H9 (cell line): ENCODE measurements around the gene GALNT2. TPM values are rescaled to one million over a fixed set of nuclear protein-coding genes. Genes with fewer than 3 reads are reported as not detected.

Experiments
- DNase-seq: peaks from one replicate; pipeline ENCODE4 v3.0.0-alpha.2; 2017
- H2AFZ ChIP-seq: one replicate; pipeline ENCODE4 v1.6.1; 2013; ENCODE audit warnings: mild to moderate bottlenecking, low read length, control low read depth, moderate library complexity
- H2AK5ac ChIP-seq: 2 replicates; pipeline ENCODE4 v1.6.1; 2013; ENCODE audit warnings: low read length, control low read depth, mixed read lengths; ENCODE audit not compliant: insufficient read length
- H2BK120ac ChIP-seq: one replicate; pipeline ENCODE4 v1.6.1; 2013; ENCODE audit warnings: low read depth, mild to moderate bottlenecking, low read length, control low read depth, inconsistent platforms; ENCODE audit not compliant: poor library complexity, severe bottlenecking
- H2BK12ac ChIP-seq: 2 replicates; pipeline ENCODE4 v1.6.1; 2013; ENCODE audit warnings: low read length, control low read depth, mixed read lengths, low read depth; ENCODE audit not compliant: insufficient read length
- H2BK15ac ChIP-seq: 2 replicates; pipeline ENCODE4 v1.6.1; 2013; ENCODE audit warnings: low read depth, low read length, control low read depth
- H2BK20ac ChIP-seq: one replicate; pipeline ENCODE4 v1.6.1; 2013; ENCODE audit warnings: low read depth, mild to moderate bottlenecking, low read length, control low read depth, inconsistent platforms; ENCODE audit not compliant: poor library complexity, severe bottlenecking
- H2BK5ac ChIP-seq: 2 replicates; pipeline ENCODE4 v1.6.1; 2013; ENCODE audit warnings: low read length, control low read depth, mixed read lengths; ENCODE audit not compliant: insufficient read length
- H3K14ac ChIP-seq: 2 replicates; pipeline ENCODE4 v1.6.1; 2013; ENCODE audit warnings: low read length, control low read depth; ENCODE audit not compliant: insufficient read depth
- H3K18ac ChIP-seq: 2 replicates; pipeline ENCODE4 v1.6.1; 2013; ENCODE audit warnings: low read depth, mild to moderate bottlenecking, mixed read lengths, low read length, control low read depth; ENCODE audit not compliant: insufficient read length
- H3K23ac ChIP-seq: 2 replicates; pipeline ENCODE4 v1.6.1; 2013; ENCODE audit warnings: low read length, control low read depth, mixed read lengths, low read depth; ENCODE audit not compliant: insufficient read length
- H3K23me2 ChIP-seq: 2 replicates; pipeline ENCODE4 v1.6.1; 2013; ENCODE audit warnings: low read depth, mild to moderate bottlenecking, mixed read lengths, low read length, control low read depth; ENCODE audit not compliant: insufficient read length, poor library complexity, severe bottlenecking
- H3K27ac ChIP-seq: 2 replicates; pipeline ENCODE4 v1.5.1; 2013; ENCODE audit warnings: low read length, control low read depth, mixed read lengths, low read depth; ENCODE audit not compliant: insufficient read length
- H3K27me3 ChIP-seq: 2 replicates; pipeline ENCODE4 v1.6.1; 2013; ENCODE audit warnings: low read length, control low read depth, inconsistent platforms; ENCODE audit not compliant: insufficient read depth
- H3K4ac ChIP-seq: 2 replicates; pipeline ENCODE4 v1.6.1; 2013; ENCODE audit warnings: low read depth, mild to moderate bottlenecking, control low read depth, inconsistent platforms, low read length, moderate library complexity
- H3K4me1 ChIP-seq: 2 replicates; pipeline ENCODE4 v1.6.1; 2013; ENCODE audit warnings: low read length, control low read depth, inconsistent platforms; ENCODE audit not compliant: insufficient read depth
- H3K4me2 ChIP-seq: 2 replicates; pipeline ENCODE4 v1.6.1; 2013; ENCODE audit warnings: low read length, control low read depth, mixed read lengths; ENCODE audit not compliant: insufficient read length, insufficient read depth
- H3K56ac ChIP-seq: 2 replicates; pipeline ENCODE4 v1.6.1; 2013; ENCODE audit warnings: low read depth, mild to moderate bottlenecking, mixed read lengths, low read length, control low read depth; ENCODE audit not compliant: insufficient read length
- H3K79me1 ChIP-seq: 2 replicates; pipeline ENCODE4 v1.6.1; 2013; ENCODE audit warnings: low read depth, mild to moderate bottlenecking, moderate library complexity, low read length, control low read depth, inconsistent platforms; ENCODE audit not compliant: insufficient read depth, poor library complexity, severe bottlenecking
- H3K79me2 ChIP-seq: 2 replicates; pipeline ENCODE4 v1.6.1; 2013; ENCODE audit warnings: low read length, control low read depth, inconsistent platforms; ENCODE audit not compliant: insufficient read depth
- H3K9ac ChIP-seq: 2 replicates; pipeline ENCODE4 v1.6.1; 2013; ENCODE audit warnings: low read length, control low read depth, mixed read lengths; ENCODE audit not compliant: insufficient read length; ENCODE audit errors: extremely low read depth
- H3K9me3 ChIP-seq: one replicate; pipeline ENCODE4 v1.6.1; 2013; ENCODE audit warnings: low read depth, low read length, inconsistent platforms; ENCODE audit not compliant: control insufficient read depth
- H3T11ph ChIP-seq: one replicate; pipeline ENCODE4 v1.6.1; 2013; ENCODE audit warnings: mild to moderate bottlenecking, low read length, control low read depth, inconsistent platforms
- H4K20me1 ChIP-seq: one replicate; pipeline ENCODE4 v1.6.1; 2013; ENCODE audit not compliant: control insufficient read depth, insufficient read length, insufficient read depth
- H4K5ac ChIP-seq: 2 replicates; pipeline ENCODE4 v1.6.1; 2013; ENCODE audit warnings: low read depth, mild to moderate bottlenecking, mixed read lengths, low read length, control low read depth; ENCODE audit not compliant: insufficient read length
- H4K8ac ChIP-seq: replicated peaks from 2 replicates; pipeline ENCODE4 v1.6.1; 2013; ENCODE audit warnings: low read length, control low read depth, mixed read lengths, low read depth; ENCODE audit not compliant: insufficient read length
- H4K91ac ChIP-seq: 2 replicates; pipeline ENCODE4 v1.6.1; 2013; ENCODE audit warnings: low read depth, mild to moderate bottlenecking, moderate library complexity, mixed read lengths, low read length, control low read depth; ENCODE audit not compliant: insufficient read length
- H3K27ac Mint-ChIP-seq, 3 experiments: 2 replicates in 2 of 3; 3 replicates in 1 of 3; pipeline ENCODE4 v1.8.0; 2020 to 2021; ENCODE audit warnings: mixed read lengths in 3 of 3, mild to moderate bottlenecking in 1 of 3, moderate library complexity in 1 of 3
- H3K27me3 Mint-ChIP-seq: 2 replicates; pipeline ENCODE4 v1.8.0; 2021; ENCODE audit warnings: low read depth, mild to moderate bottlenecking, moderate library complexity, mixed read lengths
- H3K36me3 Mint-ChIP-seq, 3 experiments: 2 replicates in 2 of 3; 3 replicates in 1 of 3; pipeline ENCODE4 v1.8.0; 2020 to 2021; ENCODE audit warnings: low read depth in 3 of 3, mixed read lengths in 3 of 3; ENCODE audit not compliant: insufficient read depth in 1 of 3
- H3K4me1 Mint-ChIP-seq, 2 experiments: 2 replicates each; pipeline ENCODE4 v1.8.0; 2020; ENCODE audit warnings: mixed read lengths in 2 of 2
- H3K4me3 Mint-ChIP-seq, 2 experiments: 2 replicates in 1 of 2; 3 replicates in 1 of 2; pipeline ENCODE4 v1.8.0; 2020 to 2021; ENCODE audit warnings: mild to moderate bottlenecking in 2 of 2, mixed read lengths in 2 of 2, moderate library complexity in 1 of 2
- H3K9me3 Mint-ChIP-seq, 2 experiments: 2 replicates in 1 of 2; 3 replicates in 1 of 2; pipeline ENCODE4 v1.8.0; 2020; ENCODE audit warnings: mild to moderate bottlenecking in 2 of 2, mixed read lengths in 2 of 2, moderate library complexity in 1 of 2
- CTCF ChIP-seq: fragments of 200-600 bp; sonication (generic); conservative IDR thresholded peaks from 3 replicates; pipeline ENCODE4 v1.8.0; 2021; ENCODE audit warnings: antibody characterized with exemption, mild to moderate bottlenecking
- WGBS: extraction: QIAGEN DNeasy Blood & Tissue Kit; methylation state at CpG from one replicate; pipeline ENCODE4 v1.1.7; 2013; ENCODE audit warnings: missing lambda C conversion rate, low lambda C conversion rate, mixed read lengths; ENCODE audit not compliant: insufficient read length; ENCODE audit errors: extremely low coverage; 5-methylcytosine and 5-hydroxymethylcytosine counted together
- total RNA-seq: library from RNA; stranded (reverse); gene quantifications from 2 replicates; pipeline ENCODE4 v1.2.1, GENCODE V29; 2021

Gene GALNT2
- total RNA-seq, 1 experiment from 2014 or later = 57.6 TPM

- no peak overlapping the region for H2AFZ ChIP-seq
- no peaks in the 10 kb centered on the region for H3K27me3 ChIP-seq
- no peak overlapping the region for H2BK120ac ChIP-seq
- no peak for DNase-seq
- H2BK12ac ChIP-seq = no peak overlapping the region
- H3K9ac ChIP-seq = no peak overlapping the region
- no peak overlapping the region for H3K23ac ChIP-seq
- H4K8ac ChIP-seq = no peak overlapping the region
- peaks cover 2% of the 10 kb centered on the region; the same call in 1 of the 2 replicates for H3K4me1 ChIP-seq
- no peak overlapping the region for H3K56ac ChIP-seq
- no peak overlapping the region for H3K18ac ChIP-seq
- H2AK5ac ChIP-seq = no peak overlapping the region
- Mint-ChIP-seq H3K27ac (peak overlapping the region in 1 of 3 experiments; percentile 68; a peak in 4 of 7 replicates), H3K36me3 (peaks cover 0 to 3% (median 0%) of the 10 kb centered on the region in 3 experiments; a peak in 1 of 7 replicates), H3K9me3 (no peaks in the 10 kb centered on the region; a peak in 1 of 5 replicates), H3K27me3 (no peaks in the 10 kb centered on the region), H3K4me1 (peaks cover 60 to 71% of the 10 kb centered on the region in 2 experiments), H3K4me3 (peak overlapping the region in 1 of 2 experiments; percentile 30; a peak in 1 of 5 replicates)
- H3K79me2 ChIP-seq = peaks cover 3% of the 10 kb centered on the region; the same call in 1 of the 2 replicates
- H4K91ac ChIP-seq = no peak overlapping the region
- H2BK20ac ChIP-seq = no peak overlapping the region
- no peak for TF ChIP-seq CTCF
- no peaks in the 10 kb centered on the region for H3K9me3 ChIP-seq
- H4K5ac ChIP-seq = no peak overlapping the region
- H3K4me2 ChIP-seq = no peak overlapping the region
- no peaks in the 10 kb centered on the region for H3K79me1 ChIP-seq
- no peaks in the 10 kb centered on the region for H3K23me2 ChIP-seq
- no peak overlapping the region for H3T11ph ChIP-seq
- H4K20me1 ChIP-seq = peaks cover 3% of the 10 kb centered on the region
- WGBS = no CpG with 5 or more reads among the region's 13 CpGs
- H2BK15ac ChIP-seq = no peak overlapping the region
- H3K4ac ChIP-seq = no peak overlapping the region
- H3K27ac ChIP-seq = no peak overlapping the region
- H2BK5ac ChIP-seq = no peak overlapping the region
- H3K14ac ChIP-seq = no peak overlapping the region
Observed at GRCh38 chr1:230146709-230147108, 79.7 kb downstream of the GALNT2 start.
